GM23338 (cell line): Measurements from ENCODE around the gene PCDHGC4. TPM values are rescaled to one million over a fixed set of nuclear protein-coding genes. Genes with fewer than 3 reads are reported as not detected.

Source experiments
- ATAC-seq: fragments of 200-7000 bp; cut with Tn5 transposase; 3 replicates; pipeline ENCODE4 v1.9.1; 2020
- DNase-seq: peaks from one replicate; pipeline ENCODE4 v3.0.0-alpha.2; 2015; ENCODE audit warnings: low spot score
- H2AFZ ChIP-seq: fragments of 200-600 bp; sonication (generic); 2 replicates; pipeline ENCODE4 v1.8.0; 2016; ENCODE audit warnings: antibody characterized with exemption, mild to moderate bottlenecking, moderate library complexity
- H3F3A ChIP-seq: fragments of 200-600 bp; sonication (generic); replicated peaks from 2 replicates; pipeline ENCODE4 v1.8.0; 2017; ENCODE audit warnings: antibody characterized with exemption, mixed run types, low read depth
- H3K27ac ChIP-seq: fragments of 200-600 bp; sonication (generic); 2 replicates; pipeline ENCODE4 v1.6.1; 2016; ENCODE audit warnings: low read depth
- H3K27me3 ChIP-seq: fragments of 200-600 bp; sonication (generic); 2 replicates; pipeline ENCODE4 v1.8.0; 2016; ENCODE audit warnings: mild to moderate bottlenecking, mixed run types, moderate library complexity; ENCODE audit not compliant: insufficient read depth
- H3K36me3 ChIP-seq: fragments of 200-600 bp; sonication (generic); 2 replicates; pipeline ENCODE4 v1.8.0; 2016; ENCODE audit warnings: mild to moderate bottlenecking; ENCODE audit not compliant: insufficient read depth
- H3K4me1 ChIP-seq: fragments of 200-600 bp; sonication (generic); 2 replicates; pipeline ENCODE4 v1.8.0; 2016; ENCODE audit warnings: mild to moderate bottlenecking, moderate library complexity; ENCODE audit not compliant: insufficient read depth
- H3K4me2 ChIP-seq: fragments of 200-600 bp; sonication (generic); 2 replicates; pipeline ENCODE4 v1.7.1; 2017; ENCODE audit warnings: mixed run types
- H3K4me3 ChIP-seq: fragments of 200-600 bp; sonication (generic); 2 replicates; pipeline ENCODE4 v1.6.1; 2016; ENCODE audit warnings: mixed run types
- H3K79me2 ChIP-seq: fragments of 200-600 bp; sonication (generic); replicated peaks from 2 replicates; pipeline ENCODE4 v1.8.0; 2017; ENCODE audit warnings: mild to moderate bottlenecking; ENCODE audit not compliant: insufficient read depth
- H3K9me2 ChIP-seq: fragments of 200-600 bp; sonication (generic); 2 replicates; pipeline ENCODE4 v1.8.0; 2017; ENCODE audit not compliant: insufficient read depth
- H4K20me1 ChIP-seq: fragments of 200-600 bp; sonication (generic); replicated peaks from 2 replicates; pipeline ENCODE4 v1.8.0; 2017; ENCODE audit warnings: mild to moderate bottlenecking; ENCODE audit not compliant: insufficient read depth
- H3K27ac Mint-ChIP-seq: 2 replicates; pipeline ENCODE4 v1.8.0; 2020; ENCODE audit warnings: inconsistent platforms, mild to moderate bottlenecking, moderate library complexity, mixed read lengths
- H3K27me3 Mint-ChIP-seq: 3 replicates; pipeline ENCODE4 v1.8.0; 2022; ENCODE audit warnings: low read depth, mild to moderate bottlenecking, moderate library complexity, mixed read lengths, inconsistent platforms; ENCODE audit not compliant: insufficient read depth, poor library complexity
- H3K36me3 Mint-ChIP-seq: 3 replicates; pipeline ENCODE4 v1.8.0; 2021; ENCODE audit warnings: low read depth, mild to moderate bottlenecking, inconsistent platforms, moderate library complexity, mixed read lengths
- H3K4me1 Mint-ChIP-seq: 3 replicates; pipeline ENCODE4 v1.8.0; 2020; ENCODE audit warnings: mild to moderate bottlenecking, inconsistent platforms, mixed read lengths
- H3K4me3 Mint-ChIP-seq: 3 replicates; pipeline ENCODE4 v1.8.0; 2021; ENCODE audit warnings: moderate library complexity, mild to moderate bottlenecking, inconsistent platforms, mixed read lengths
- H3K9me3 Mint-ChIP-seq: 3 replicates; pipeline ENCODE4 v1.8.0; 2020; ENCODE audit warnings: moderate library complexity, mild to moderate bottlenecking, inconsistent platforms, mixed read lengths
- CREB1 ChIP-seq: fragments of 250-450 bp; sonication (Bioruptor Pico); IDR thresholded peaks from 2 replicates; pipeline ENCODE4 v1.5.0; 2020; ENCODE audit warnings: low read depth, mild to moderate bottlenecking, moderate library complexity
- CTCF ChIP-seq, 2 experiments: fragments of 200-600 bp in 1 of 2; sonication (generic) in 1 of 2; conservative IDR thresholded peaks; 2 replicates each; pipeline versions ENCODE4 v1.5.1 to v1.6.1; 2016 to 2017; ENCODE audit warnings: antibody characterized with exemption in 2 of 2, low read depth in 2 of 2, mild to moderate bottlenecking in 2 of 2, moderate library complexity in 1 of 2
- ETS1 ChIP-seq: IDR thresholded peaks from 2 replicates; pipeline ENCODE4 v1.6.1; 2016; ENCODE audit warnings: antibody characterized with exemption
- EZH2phosphoT487 ChIP-seq: fragments of 200-600 bp; sonication (generic); IDR thresholded peaks from one replicate; pipeline ENCODE4 v1.8.1; 2018; ENCODE audit warnings: antibody characterized with exemption; ENCODE audit not compliant: unreplicated experiment
- JUNB ChIP-seq: IDR thresholded peaks from one replicate; pipeline ENCODE4 v1.6.1; 2016; ENCODE audit warnings: antibody characterized with exemption; ENCODE audit not compliant: unreplicated experiment
- NANOG ChIP-seq: IDR thresholded peaks from 2 replicates; pipeline ENCODE4 v1.6.1; 2016; ENCODE audit warnings: antibody characterized with exemption, borderline replicate concordance
- POLR2AphosphoS5 ChIP-seq: IDR thresholded peaks from 2 replicates; pipeline ENCODE4 v1.6.1; 2016; ENCODE audit warnings: antibody characterized with exemption, low read depth
- REST ChIP-seq: IDR thresholded peaks from one replicate; pipeline ENCODE4 v1.6.1; 2018; ENCODE audit warnings: antibody characterized with exemption; ENCODE audit not compliant: unreplicated experiment
- STAT1 ChIP-seq: IDR thresholded peaks from one replicate; pipeline ENCODE4 v1.6.1; 2016; ENCODE audit warnings: antibody characterized with exemption; ENCODE audit not compliant: unreplicated experiment
- ZNF114 ChIP-seq: fragments of 250-450 bp; sonication (Bioruptor Pico); IDR thresholded peaks from 2 replicates; pipeline ENCODE4 v1.5.0; 2020; ENCODE audit warnings: mild to moderate bottlenecking, moderate library complexity
- ZNF331 ChIP-seq: fragments of 250-450 bp; sonication (Bioruptor Pico); IDR thresholded peaks from 2 replicates; pipeline ENCODE4 v1.5.0; 2020; ENCODE audit warnings: low read depth, mild to moderate bottlenecking, moderate library complexity
- long read RNA-seq: library from polyadenylated mRNA; unstranded; transcript quantifications from one replicate; pipeline ENCODE4 v2.0.0, GENCODE V29; 2020; ENCODE audit not compliant: unreplicated experiment
- polyA plus RNA-seq: library from polyadenylated mRNA; unstranded; fragments of >200 nt; fragmentation: Nextera tagmentation; extraction: Ambion mirVana; gene quantifications from 2 replicates; pipeline ENCODE4 v1.2.1, GENCODE V29; 2016
- total RNA-seq: library from RNA; depleted of rRNA; stranded (reverse); fragments of >200 nt; shearing (Covaris generic); gene quantifications from 2 replicates; pipeline ENCODE4 v1.2.3, GENCODE V29; 2014; rRNA removed

Gene PCDHGC4
- 2.3 and 3.0 TPM in 2 replicates for total RNA-seq
- polyA plus RNA-seq = 0.31 TPM in 1 of 2 replicates, not detected in the other
- long read RNA-seq = 0 reads

- Histone ChIP-seq H4K20me1 (peaks cover 3% of the 10 kb centered on the region; the same call in 1 of the 2 replicates), H3K27me3 (peaks cover 31% of the 10 kb centered on the region), H3K4me1 (peaks cover 31% of the 10 kb centered on the region), H3K36me3 (no peaks in the 10 kb centered on the region), H3K79me2 (0 out of 2 replicates have a peak, but pooled peaks cover 4% of the 10 kb centered on the region), H3F3A (no peaks in the 10 kb centered on the region), H2AFZ (peak within 1 kb of the TSS; percentile 89), H3K4me2 (peak within 1 kb of the TSS; percentile 74), H3K9me2 (no peaks in the 10 kb centered on the region), H3K4me3 (peak within 1 kb of the TSS; percentile 53), H3K27ac (no peak within 1 kb of the TSS)
- Mint-ChIP-seq H3K9me3 (no peaks in the 10 kb centered on the region), H3K36me3 (peaks cover 13% of the 10 kb centered on the region), H3K27me3 (peaks cover 30% of the 10 kb centered on the region), H3K4me3 (peak within 1 kb of the TSS; percentile 69), H3K4me1 (peaks cover 41% of the 10 kb centered on the region), H3K27ac (no peak within 1 kb of the TSS; the same call in none of the 2 replicates)
- DNase-seq (peak; percentile 91), ATAC-seq (peak; percentile 92)
- TF ChIP-seq STAT1 = no peak
- no peak for TF ChIP-seq JUNB
- peak; percentile 43; the same call in 1 of the 2 replicates for TF ChIP-seq CREB1 (CRISPR knock-in tag)
- no peak for TF ChIP-seq ZNF331
- TF ChIP-seq CTCF (conservative IDR thresholded peaks at IDR 0.05; ENCODE audit: low read depth in 2 of 2) = no peak
- no peak for TF ChIP-seq EZH2phosphoT487
- no peak for TF ChIP-seq ETS1
- no peak for TF ChIP-seq POLR2AphosphoS5
Measured at GRCh38 chr5:141484641-141485311, at the start of gene PCDHGC4. PCDHGC4 (plus strand) TSS chr5:141485030; CDS start chr5:141485174, 144 bp downstream.

DNA sequence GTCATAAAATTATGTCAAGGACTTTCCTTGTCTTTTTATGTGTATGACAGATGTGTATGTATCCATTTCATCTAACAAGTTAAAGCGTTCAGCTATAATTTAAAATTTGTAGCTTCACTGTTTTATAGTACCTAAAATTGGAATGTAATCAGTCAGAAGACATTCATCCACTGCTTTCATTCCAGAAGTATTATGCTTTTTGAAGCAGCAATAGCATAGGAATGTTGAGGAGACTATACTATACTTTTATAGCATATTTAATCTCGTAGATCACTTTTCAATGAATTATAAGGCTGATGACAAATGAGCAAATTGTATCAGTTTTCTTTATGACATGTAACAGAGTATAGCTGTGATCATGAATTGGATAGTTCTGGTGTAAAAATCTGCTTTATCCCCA, 47.6 kb upstream of the PCDHGC4 start:
- H3K4me2 ChIP-seq = no peak overlapping the region
- DNase-seq = no peak

More for the DNA sequence above, 47.6 kb upstream of the PCDHGC4 start:
- Histone ChIP-seq H3F3A (no peaks in the 10 kb centered on the region), H3K4me1 (peaks cover 10% of the 10 kb centered on the region), H2AFZ (no peak overlapping the region), H3K27ac (no peak overlapping the region), H4K20me1 (no peaks in the 10 kb centered on the region; the same call in 1 of the 2 replicates), H3K4me3 (no peak overlapping the region), H3K36me3 (no peaks in the 10 kb centered on the region), H3K27me3 (no peaks in the 10 kb centered on the region), H3K79me2 (no peaks in the 10 kb centered on the region), H3K9me2 (no peaks in the 10 kb centered on the region)
- Mint-ChIP-seq H3K36me3 (peaks cover 30% of the 10 kb centered on the region), H3K27me3 (no peaks in the 10 kb centered on the region), H3K4me3 (no peak overlapping the region), H3K9me3 (peaks cover 33% of the 10 kb centered on the region), H3K4me1 (peaks cover 9% of the 10 kb centered on the region), H3K27ac (no peak overlapping the region)
- no peak for ATAC-seq
- TF ChIP-seq ZNF331 (no peak), POLR2AphosphoS5 (no peak), CREB1 (CRISPR knock-in tag) (no peak), ZNF114 (CRISPR knock-in tag) (no peak), REST (no peak), EZH2phosphoT487 (no peak), NANOG (no peak), ETS1 (no peak)
